ENCODE data around the gene ADD1.
"Not testable (repeated sequence)": the region's sequence is repeated elsewhere in the genome, so short reads cannot be mapped to it uniquely, and the experiment has no call there.

Gene ADD1

GRCh38 chr4:2958446-2958845, 114.8 kb downstream of the ADD1 start:
- in situ Hi-C loops (cut with HindIII; ENCODE audit: low sequenced_read_pairs), result no loop called here

- in situ Hi-C loops (cut with HindIII; ENCODE audit: low sequenced_read_pairs), result not testable (repeated sequence)
Observed at GRCh38 chr4:2960450-2960849, 116.8 kb downstream of the ADD1 start.

- in situ Hi-C loops (cut with HindIII; ENCODE audit: low sequenced_read_pairs), result no loop called here
Observed at GRCh38 chr4:2961421-2961810, 117.8 kb downstream of the ADD1 start.

GRCh38 chr4:2961811-2962441, 118.3 kb downstream of the ADD1 start:
- in situ Hi-C loops (cut with HindIII; ENCODE audit: low sequenced_read_pairs), result no loop called here

DNA sequence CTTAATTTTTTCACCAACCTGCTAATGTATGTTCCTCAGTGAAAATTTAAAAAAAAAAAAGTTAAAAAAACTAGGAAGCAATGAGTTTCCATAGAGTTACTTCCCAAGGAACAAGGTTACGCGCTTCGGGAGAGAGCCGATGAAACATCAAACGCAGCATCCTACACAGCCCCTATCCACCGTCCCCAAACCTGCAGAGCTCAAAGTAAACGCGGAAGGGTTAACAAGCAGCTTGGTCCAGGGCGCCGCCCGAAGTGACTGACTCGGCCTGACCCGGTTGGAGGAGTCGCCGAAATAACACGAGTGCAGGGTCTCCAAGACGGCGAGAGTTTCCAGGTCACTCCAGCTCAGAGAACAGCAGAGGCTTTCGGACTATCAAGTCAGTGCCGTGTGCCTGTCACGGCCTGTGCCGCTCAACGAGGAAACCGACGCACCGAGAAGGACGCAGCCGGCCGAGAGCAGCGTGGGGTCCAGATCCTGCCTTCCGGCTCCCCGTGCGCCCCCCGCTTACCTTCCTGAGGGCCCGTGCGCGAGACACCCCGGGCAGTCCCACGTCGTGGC, 119.0 kb downstream of the ADD1 start:
- in situ Hi-C loops (cut with HindIII; ENCODE audit: low sequenced_read_pairs), result no loop called here

- in situ Hi-C loops (cut with HindIII; ENCODE audit: low sequenced_read_pairs), result no loop called here
Observed at GRCh38 chr4:2963175-2963965, 119.7 kb downstream of the ADD1 start, which contains the start of the genes GRK4 and NOP14. Gene GRK4 (plus strand): TSS chr4:2963571. CDS start chr4:2964071, 500 bp downstream. Gene NOP14 (minus strand): TSS chr4:2963406. CDS start chr4:2963319, 87 bp downstream.

- in situ Hi-C loops (cut with HindIII; ENCODE audit: low sequenced_read_pairs), result no loop called here
Observed at GRCh38 chr4:2963966-2964471, 120.4 kb downstream of the ADD1 start.

- in situ Hi-C loops (cut with HindIII; ENCODE audit: low sequenced_read_pairs), result no loop called here
Observed at GRCh38 chr4:2964706-2965258, 121.1 kb downstream of the ADD1 start.

DNA sequence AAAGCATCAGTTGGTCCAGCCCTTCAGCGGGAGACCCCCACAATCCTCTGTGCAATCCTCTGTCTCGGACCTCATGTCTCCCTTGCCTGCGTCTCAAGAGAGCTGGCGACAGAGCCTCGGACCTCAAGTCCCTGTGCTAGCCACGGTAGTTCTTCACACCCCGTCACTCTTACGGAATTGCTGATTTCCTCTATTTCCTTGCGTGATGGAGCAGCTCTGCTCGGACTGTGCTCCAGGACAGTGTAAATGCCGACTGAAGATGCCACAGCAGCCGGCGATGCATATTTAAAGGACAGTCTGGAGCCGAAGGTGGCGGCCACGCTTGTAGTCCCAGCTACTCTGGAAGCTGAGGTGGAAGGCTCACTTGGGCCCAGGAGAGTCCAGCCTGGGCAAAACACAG, 121.6 kb downstream of the ADD1 start:
- in situ Hi-C loops (cut with HindIII; ENCODE audit: low sequenced_read_pairs), result no loop called here

- in situ Hi-C loops (cut with HindIII; ENCODE audit: low sequenced_read_pairs), result no loop called here
Observed at GRCh38 chr4:2968381-2968780, 124.7 kb downstream of the ADD1 start.

GRCh38 chr4:2971275-2971674, 127.6 kb downstream of the ADD1 start:
- in situ Hi-C loops (cut with HindIII; ENCODE audit: low sequenced_read_pairs), result no loop called here

- in situ Hi-C loops (cut with HindIII; ENCODE audit: low sequenced_read_pairs), result no loop called here
Observed at GRCh38 chr4:2977211-2978088, 133.8 kb downstream of the ADD1 start.

Data from endothelial cell of hepatic sinusoid (primary cell).